Measurements from ENCODE around the gene EIF5A2. TPM values are rescaled to one million over a fixed set of nuclear protein-coding genes. Genes with fewer than 3 reads are reported as not detected.

The EIF5A2 gene
- total RNA-seq, 1 experiment from 2014 or later: 16.1 TPM

GRCh38 chr3:170918715-170919114 is 10.3 kb upstream of the EIF5A2 start:
- peaks cover 29% of the 10 kb centered on the region for H3K36me3 Mint-ChIP-seq (ENCODE audit: insufficient read depth, unreplicated experiment)
- no TSS peak for BruUV-seq (replicated peaks)
- Histone ChIP-seq H3K36me3 (ENCODE audit: control insufficient read depth, insufficient read depth, low read length) (peaks cover 1% of the 10 kb centered on the region), H3K4me1 (no peaks in the 10 kb centered on the region), H3K9me3 (peaks cover 42% of the 10 kb centered on the region), H3K27me3 (replicated peaks; ENCODE audit: control insufficient read depth, insufficient read depth, low read length) (no peaks in the 10 kb centered on the region), H3K4me3 (ENCODE audit: low read depth, low read length) (no peak overlapping the region)
- H3K27ac Mint-ChIP-seq (ENCODE audit: unreplicated experiment): no peak overlapping the region
- intact Hi-C loops (cut with micrococcal nuclease; ENCODE audit: unreplicated experiment): no loop called here
- H3K4me3 Mint-ChIP-seq (ENCODE audit: unreplicated experiment): no peak overlapping the region
- H3K27me3 Mint-ChIP-seq (ENCODE audit: insufficient read depth, unreplicated experiment): no peaks in the 10 kb centered on the region
- H3K4me1 Mint-ChIP-seq (ENCODE audit: low read depth, unreplicated experiment): no peaks in the 10 kb centered on the region
- TF ChIP-seq CTCF (IDR thresholded peaks at IDR 0.05; ENCODE audit: insufficient read depth in 1 of 2, low read depth in 1 of 2, low read length in 1 of 2, severe bottlenecking in 1 of 2, unreplicated experiment in 1 of 2): no peak
- DNase-seq: no peak
- ChIA-PET CTCF (no interaction called here), POLR2A (no interaction called here)
- peaks cover 49% of the 10 kb centered on the region for H3K9me3 Mint-ChIP-seq (ENCODE audit: unreplicated experiment)

GRCh38 chr3:170914690-170915089 is 6.3 kb upstream of the EIF5A2 start:
- POLR2A ChIA-PET: no interaction called here
- intact Hi-C loops (cut with micrococcal nuclease; ENCODE audit: unreplicated experiment): no loop called here
- Histone ChIP-seq H3K27me3 (replicated peaks; ENCODE audit: control insufficient read depth, insufficient read depth, low read length) (no peaks in the 10 kb centered on the region), H3K4me3 (ENCODE audit: low read depth, low read length) (no peak overlapping the region), H3K36me3 (ENCODE audit: control insufficient read depth, insufficient read depth, low read length) (peaks cover 1% of the 10 kb centered on the region), H3K4me1 (no peaks in the 10 kb centered on the region), H3K9me3 (peaks cover 21% of the 10 kb centered on the region)
- CTCF ChIA-PET: no interaction called here
- Mint-ChIP-seq H3K36me3 (ENCODE audit: insufficient read depth, unreplicated experiment) (peaks cover 21% of the 10 kb centered on the region), H3K4me3 (ENCODE audit: unreplicated experiment) (no peak overlapping the region), H3K9me3 (ENCODE audit: unreplicated experiment) (peaks cover 13% of the 10 kb centered on the region), H3K27me3 (ENCODE audit: insufficient read depth, unreplicated experiment) (no peaks in the 10 kb centered on the region), H3K4me1 (ENCODE audit: low read depth, unreplicated experiment) (no peaks in the 10 kb centered on the region), H3K27ac (ENCODE audit: unreplicated experiment) (no peak overlapping the region)
- TF ChIP-seq CTCF (IDR thresholded peaks at IDR 0.05; ENCODE audit: insufficient read depth in 1 of 2, low read depth in 1 of 2, low read length in 1 of 2, severe bottlenecking in 1 of 2, unreplicated experiment in 1 of 2): no peak
- DNase-seq: no peak
- no TSS peak for BruUV-seq (replicated peaks)

GRCh38 chr3:170914212-170914611 is 5.8 kb upstream of the EIF5A2 start:
- no TSS peak for BruUV-seq (replicated peaks)
- DNase-seq: no peak
- no peak for TF ChIP-seq CTCF (IDR thresholded peaks at IDR 0.05; ENCODE audit: insufficient read depth in 1 of 2, low read depth in 1 of 2, low read length in 1 of 2, severe bottlenecking in 1 of 2, unreplicated experiment in 1 of 2)
- no peaks in the 10 kb centered on the region for H3K27me3 ChIP-seq (replicated peaks; ENCODE audit: control insufficient read depth, insufficient read depth, low read length)
- Mint-ChIP-seq H3K27ac (ENCODE audit: unreplicated experiment) (no peak overlapping the region), H3K4me3 (ENCODE audit: unreplicated experiment) (no peak overlapping the region), H3K27me3 (ENCODE audit: insufficient read depth, unreplicated experiment) (no peaks in the 10 kb centered on the region), H3K4me1 (ENCODE audit: low read depth, unreplicated experiment) (no peaks in the 10 kb centered on the region), H3K36me3 (ENCODE audit: insufficient read depth, unreplicated experiment) (peaks cover 21% of the 10 kb centered on the region), H3K9me3 (ENCODE audit: unreplicated experiment) (peaks cover 13% of the 10 kb centered on the region)
- ChIA-PET CTCF (no interaction called here), POLR2A (no interaction called here)
- H3K4me3 ChIP-seq (ENCODE audit: low read depth, low read length): no peak overlapping the region
- H3K9me3 ChIP-seq: peaks cover 18% of the 10 kb centered on the region
- intact Hi-C loops (cut with micrococcal nuclease; ENCODE audit: unreplicated experiment): no loop called here
- H3K4me1 ChIP-seq: no peaks in the 10 kb centered on the region
- peaks cover 1% of the 10 kb centered on the region for H3K36me3 ChIP-seq (ENCODE audit: control insufficient read depth, insufficient read depth, low read length)

All from Caco-2 (cell line).